Adrenal gland (tissue), 12 donors: ENCODE measurements around the gene PLXDC2. TPM values are rescaled to one million over a fixed set of nuclear protein-coding genes. Genes with fewer than 3 reads are reported as not detected.

Source experiments
- DNase-seq, 7 donors: peaks; one replicate each; pipeline ENCODE4 v3.0.0-alpha.2; 2019 to 2020
- H3K27ac ChIP-seq, 5 donors: fragments of 200-600 bp; sonication (generic) in 4 of 5; 1 replicate in 3 of 5; 2 replicates in 2 of 5; pipeline versions ENCODE4 v1.5.1 to v1.8.0; 2016 to 2020; ENCODE audit warnings: mild to moderate bottlenecking in 1 of 5
- H3K27me3 ChIP-seq: fragments of 200-600 bp; 2 replicates; pipeline ENCODE4 v1.8.0; 2021
- H3K36me3 ChIP-seq, 2 donors: fragments of 200-600 bp; replicated peaks in 1 of 2; 1 replicate in 1 of 2; 2 replicates in 1 of 2; pipeline versions ENCODE4 v1.5.1 to v1.8.0; 2018 to 2022
- H3K4me1 ChIP-seq, 2 donors: fragments of 200-600 bp; replicated peaks in 1 of 2; 1 replicate in 1 of 2; 2 replicates in 1 of 2; pipeline versions ENCODE4 v1.5.1 to v1.8.0; 2018 to 2021
- H3K4me3 ChIP-seq, 4 donors: fragments of 200-600 bp; sonication (generic) in 3 of 4; one replicate each; pipeline ENCODE4 v1.5.1; 2016 to 2018
- H3K9me3 ChIP-seq, 3 donors: fragments of 200-600 bp; sonication (generic) in 1 of 3; replicated peaks in 1 of 3; 1 replicate in 2 of 3; 2 replicates in 1 of 3; pipeline versions ENCODE4 v1.5.1 to v1.8.0; 2016 to 2021
- CTCF ChIP-seq, 6 experiments: fragments of 450-650 bp in 4 of 6; fragments of 200-600 bp in 2 of 6; sonication (generic) in 1 of 6; IDR thresholded peaks; 1 replicate in 5 of 6; 2 replicates in 1 of 6; pipeline versions ENCODE4 v1.5.1 to v1.8.0; 2016 to 2021; ENCODE audit warnings: antibody characterized with exemption in 6 of 6, mild to moderate bottlenecking in 2 of 6, moderate library complexity in 1 of 6
- POLR2A ChIP-seq, 2 donors: fragments of 450-650 bp; IDR thresholded peaks; one replicate each; pipeline ENCODE4 v1.6.1; 2017; ENCODE audit warnings: antibody characterized with exemption in 2 of 2, mild to moderate bottlenecking in 2 of 2, moderate library complexity in 1 of 2
- WGBS, 4 donors: extraction: QIAGEN DNeasy Blood & Tissue Kit in 2 of 4; methylation state at CpG; one replicate each; pipeline versions ENCODE4 v1.1.5 to v1.1.7; 2013 to 2017; 5-methylcytosine and 5-hydroxymethylcytosine counted together
- intact Hi-C, 2 donors: fragments of 100-400 bp; cut with DNase I; formaldehyde crosslinking; loops; one replicate each; pipeline versions ENCODE4 v1.14.1 to v1.15.0; 2022 to 2023
- polyA plus RNA-seq, 3 donors: library from polyadenylated mRNA; stranded (reverse); fragments of 200-250 nt in 2 of 3; fragments of 350-450 nt in 1 of 3; fragmentation: Illumina TruSeq in 1 of 3; extraction: RNeasy Lipid Tissue Mini Kit (QIAGEN cat#74804) in 1 of 3; gene quantifications; one replicate each; pipeline ENCODE4 v1.2.3, GENCODE V29; 2013 to 2014
- total RNA-seq, 9 donors: library from RNA; depleted of rRNA in 4 of 9; stranded (reverse); fragments of >200 nt in 4 of 9; fragments of 120-200 nt in 1 of 9; fragmentation: NEBNext Ultra II Directional in 1 of 9; extraction: Animal tissue kit (Norgen Biotek cat#: 25700) in 1 of 9; gene quantifications; one replicate each; pipeline versions ENCODE4 v1.1.0 to v1.2.4, GENCODE V29; 2013 to 2023
- donor health status: healthy with polysubstance abuse.
- donor health status: Bipolar disorder and iron deficiency.
- donor health status: DM: yes; HTN: yes; CAD: no.
- donor health status: DM: no; HTN: no; CAD: no.
- donor health status: DM: no; HTN: no; CAD: no.
- donor health status: DM: yes; HTN: yes; CAD: no.

PLXDC2 gene
- total and polyA plus RNA-seq, 12 donors: 12.1 to 127 (median 75.1) TPM

- H3K9me3 ChIP-seq: no peaks in the 10 kb centered on the region
- TF ChIP-seq POLR2A (IDR thresholded peaks at IDR 0.05): no peak
- intact Hi-C loops: no loop called here
Measured at GRCh38 chr10:20093600-20093999, 277.4 kb downstream of the PLXDC2 start.

GRCh38 chr10:20094226-20094976, 278.2 kb downstream of the PLXDC2 start:
- 80 to 84% (median 82%) methylated on average over 5 of the region's 5 CpGs for whole genome bisulfite sequencing, 4 donors
- TF ChIP-seq POLR2A (IDR thresholded peaks at IDR 0.05) (no peak), CTCF (IDR thresholded peaks at IDR 0.05) (no peak)
- Histone ChIP-seq H3K27me3 (no peaks in the 10 kb centered on the region), H3K4me1 (peaks cover 2 to 3% of the 10 kb centered on the region in 2 donors), H3K4me3 (no peak overlapping the region), H3K27ac (no peak overlapping the region), H3K36me3 (no peaks in the 10 kb centered on the region), H3K9me3 (no peaks in the 10 kb centered on the region)
- DNase-seq: no peak
- intact Hi-C loops: no loop called here

More at GRCh38 chr10:20093600-20093999, 277.4 kb downstream of the PLXDC2 start:
- Histone ChIP-seq H3K4me1 (peaks cover 0 to 2% of the 10 kb centered on the region in 2 donors), H3K4me3 (no peak overlapping the region), H3K27me3 (no peaks in the 10 kb centered on the region), H3K27ac (no peak overlapping the region), H3K36me3 (no peaks in the 10 kb centered on the region)
- no peak for DNase-seq
- 75 to 98% (median 85%) methylated on average over 5 of the region's 5 CpGs for WGBS, 4 donors

- no peak for DNase-seq
- H3K27me3 ChIP-seq: no peaks in the 10 kb centered on the region
- no peak overlapping the region for H3K4me3 ChIP-seq
- 40 to 63% (median 51%) methylated on average over 2 of the region's 2 CpGs for WGBS, 4 donors
- H3K36me3 ChIP-seq: no peaks in the 10 kb centered on the region
- TF ChIP-seq POLR2A (IDR thresholded peaks at IDR 0.05) (no peak), CTCF (IDR thresholded peaks at IDR 0.05) (no peak)
- intact Hi-C loops: no loop called here
- peak overlapping the region in 1 of 5 donors; percentile 32 for H3K27ac ChIP-seq
- no peaks in the 10 kb centered on the region for H3K9me3 ChIP-seq
- peaks cover 9 to 11% of the 10 kb centered on the region in 2 donors for H3K4me1 ChIP-seq
Measured at GRCh38 chr10:20100171-20100570, 283.9 kb downstream of the PLXDC2 start.

- Histone ChIP-seq H3K4me1 (peaks cover 0 to 14% of the 10 kb centered on the region in 2 donors), H3K27me3 (no peaks in the 10 kb centered on the region), H3K36me3 (no peaks in the 10 kb centered on the region), H3K4me3 (no peak overlapping the region), H3K9me3 (no peaks in the 10 kb centered on the region), H3K27ac (no peak overlapping the region)
- 20 to 42% (median 37%) methylated on average over 3 of the region's 3 CpGs for WGBS, 4 donors
- intact Hi-C loops: no loop called here
- no peak for DNase-seq
- TF ChIP-seq POLR2A (IDR thresholded peaks at IDR 0.05) (no peak), CTCF (IDR thresholded peaks at IDR 0.05) (no peak)
Measured at GRCh38 chr10:20105236-20105635, 289.0 kb downstream of the PLXDC2 start.

- Histone ChIP-seq H3K36me3 (no peaks in the 10 kb centered on the region), H3K27me3 (no peaks in the 10 kb centered on the region), H3K4me1 (peaks cover 2 to 21% of the 10 kb centered on the region in 2 donors), H3K9me3 (no peaks in the 10 kb centered on the region), H3K27ac (no peak overlapping the region), H3K4me3 (no peak overlapping the region)
- DNase-seq: no peak
- intact Hi-C loops: no loop called here
- no peak for TF ChIP-seq POLR2A (IDR thresholded peaks at IDR 0.05)
- TF ChIP-seq CTCF (IDR thresholded peaks at IDR 0.05): no peak
- WGBS, 4 donors: 81 to 92% (median 86%) methylated on average over 1 of the region's 1 CpG
Measured at GRCh38 chr10:20105931-20106330, 289.7 kb downstream of the PLXDC2 start.
